HG02943 (cell line): ENCODE results near the gene DUSP1.

Experiments
- ATAC-seq: cut with Tn5 transposase; IDR thresholded peaks from one replicate; pipeline ENCODE4 v1.9.1; 2021; ENCODE audit warnings: mild to moderate bottlenecking, low read depth, moderate library complexity; ENCODE audit not compliant: unreplicated experiment

The DUSP1 gene

DNA sequence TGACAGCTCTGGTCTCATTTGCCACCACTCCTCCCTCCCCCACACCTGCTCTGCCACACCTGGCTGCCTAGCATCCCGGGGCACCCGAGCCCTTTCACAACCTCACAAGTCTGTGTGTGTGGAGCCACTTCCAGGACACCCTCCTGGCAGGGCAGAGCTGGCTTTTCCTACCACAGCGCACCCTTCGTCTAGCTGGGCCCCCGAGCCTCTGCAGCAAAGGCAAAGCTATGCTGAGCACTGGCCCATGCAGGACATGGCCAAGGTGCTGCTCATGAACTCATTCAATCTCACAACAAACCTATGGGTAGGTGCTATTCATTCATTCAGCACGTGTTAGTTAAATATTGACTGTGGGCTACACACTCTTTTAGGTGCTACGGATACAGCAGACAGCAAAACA lies 43.4 kb downstream of the DUSP1 start:
- ATAC-seq = no peak

DNA sequence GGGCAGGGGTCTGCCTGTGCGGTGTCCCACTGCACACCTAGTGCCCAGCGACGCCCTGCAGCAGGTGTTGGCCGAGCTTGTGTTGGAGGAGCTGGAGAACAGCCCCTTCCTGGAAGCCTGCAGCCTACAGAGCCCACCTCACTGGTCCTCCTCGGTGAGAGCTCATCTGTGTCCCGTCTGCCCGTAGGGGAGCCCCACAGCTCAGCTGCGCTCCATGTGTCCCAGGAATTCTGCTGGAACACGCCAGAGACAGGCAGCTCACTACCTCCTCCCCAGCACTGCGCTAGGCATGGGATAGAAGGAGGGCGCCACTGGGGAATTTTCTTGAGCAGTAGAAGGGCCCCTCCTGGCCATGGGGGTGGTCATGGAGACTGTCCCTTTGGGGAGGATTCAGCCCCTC lies 44.0 kb downstream of the DUSP1 start:
- ATAC-seq = no peak

DNA sequence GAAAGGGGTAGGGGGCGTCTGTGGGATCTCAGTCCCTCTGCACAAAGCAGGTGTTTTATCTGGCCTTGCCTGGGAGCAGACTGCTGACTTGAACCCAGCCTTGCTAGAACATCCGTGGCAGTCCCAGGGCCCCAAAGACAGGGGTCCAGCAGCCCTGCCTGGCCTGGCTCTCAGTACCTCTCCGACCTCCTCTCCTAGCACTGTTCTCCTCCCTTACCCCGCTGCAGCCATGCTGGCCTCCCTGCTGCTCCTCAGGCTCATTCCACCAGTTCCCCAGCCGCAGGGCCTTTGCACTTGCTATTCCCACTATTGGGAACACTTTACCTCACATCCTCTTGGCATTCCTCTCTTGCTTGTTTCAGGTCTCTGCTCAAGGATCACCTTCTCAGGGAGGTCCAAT lies 45.2 kb downstream of the DUSP1 start:
- ATAC-seq = no peak

DNA sequence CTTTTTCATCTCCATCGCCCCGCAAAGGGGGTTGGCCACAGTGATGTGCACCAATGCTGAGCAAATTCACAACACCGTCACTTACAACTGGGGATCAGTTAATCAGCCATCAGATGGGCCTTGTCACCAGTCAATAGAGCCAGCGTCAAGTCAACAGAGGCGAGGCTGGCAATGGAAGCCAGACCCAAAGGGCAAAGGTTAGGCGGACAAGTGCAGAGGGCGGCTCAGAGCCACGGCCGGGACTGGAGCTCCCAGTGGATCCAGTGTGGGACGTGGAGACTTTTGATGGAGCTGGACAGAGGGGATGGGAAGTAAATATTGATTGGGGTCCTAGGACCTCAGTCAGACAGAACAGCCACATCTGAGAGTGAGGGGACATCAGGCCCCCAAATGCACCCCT lies 45.7 kb downstream of the DUSP1 start:
- no peak for ATAC-seq

DNA sequence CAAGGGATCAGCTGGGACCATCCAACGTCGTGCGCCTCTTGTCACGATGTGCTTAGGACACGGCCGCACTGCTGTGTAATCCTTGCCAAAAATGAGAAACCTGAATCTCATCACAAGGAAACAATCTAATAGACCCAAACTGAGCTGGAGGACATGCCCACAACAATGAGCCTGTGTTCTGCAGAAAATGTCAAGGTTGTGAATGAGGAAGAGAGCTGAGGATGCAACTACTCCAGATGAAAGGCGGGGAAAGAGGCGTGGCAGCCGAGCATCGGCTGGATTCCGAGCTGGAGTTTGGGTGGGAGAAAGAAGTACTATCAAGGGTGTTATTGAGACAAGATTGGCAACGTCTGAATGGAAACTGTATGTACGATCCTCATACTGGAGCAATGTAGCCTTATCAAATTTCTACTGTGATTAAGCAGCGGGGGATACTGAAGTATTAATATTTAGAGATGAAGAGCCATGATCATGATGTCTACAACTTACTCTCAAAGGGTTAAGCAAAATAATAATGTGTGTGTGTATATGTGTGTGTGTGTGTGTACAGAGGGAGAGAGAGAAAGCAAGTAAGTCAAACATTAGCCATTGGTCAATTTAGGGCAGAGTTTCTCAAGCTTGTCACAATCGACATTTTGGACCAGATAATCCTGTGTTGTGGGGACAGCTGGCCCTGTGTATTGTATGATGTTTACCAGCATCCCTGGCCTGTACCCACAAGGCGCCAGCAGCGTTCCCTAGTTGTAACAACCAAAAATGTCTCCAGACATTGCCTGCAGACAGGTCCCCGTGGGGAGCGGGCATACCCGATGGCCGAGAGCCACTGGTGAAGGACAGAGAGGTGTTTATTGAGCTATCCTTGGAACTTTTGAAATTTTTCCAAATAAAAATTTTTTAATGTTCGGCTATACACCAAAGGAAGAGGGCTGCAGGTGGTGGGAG lies 46.5 kb downstream of the DUSP1 start:
- no peak for ATAC-seq

DNA sequence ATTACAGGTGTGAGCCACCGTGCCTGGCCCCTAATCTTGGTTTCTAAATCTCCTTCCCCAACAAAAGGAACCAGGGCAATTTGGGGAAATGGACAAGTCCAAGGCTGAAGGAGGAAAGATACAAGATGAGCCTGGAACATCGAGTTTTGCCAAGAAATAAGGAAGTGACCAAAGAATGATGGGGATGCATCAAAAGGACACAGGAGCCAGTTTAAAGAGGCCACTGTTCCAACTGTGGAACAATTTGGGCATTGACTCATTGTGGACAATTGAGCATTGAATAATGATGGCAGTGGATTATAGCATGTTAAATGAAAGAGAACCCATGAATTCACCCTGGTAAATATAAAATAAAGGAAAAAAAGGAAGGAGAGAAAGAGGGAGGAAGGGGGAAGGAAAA lies 47.5 kb downstream of the DUSP1 start:
- no peak for ATAC-seq

DNA sequence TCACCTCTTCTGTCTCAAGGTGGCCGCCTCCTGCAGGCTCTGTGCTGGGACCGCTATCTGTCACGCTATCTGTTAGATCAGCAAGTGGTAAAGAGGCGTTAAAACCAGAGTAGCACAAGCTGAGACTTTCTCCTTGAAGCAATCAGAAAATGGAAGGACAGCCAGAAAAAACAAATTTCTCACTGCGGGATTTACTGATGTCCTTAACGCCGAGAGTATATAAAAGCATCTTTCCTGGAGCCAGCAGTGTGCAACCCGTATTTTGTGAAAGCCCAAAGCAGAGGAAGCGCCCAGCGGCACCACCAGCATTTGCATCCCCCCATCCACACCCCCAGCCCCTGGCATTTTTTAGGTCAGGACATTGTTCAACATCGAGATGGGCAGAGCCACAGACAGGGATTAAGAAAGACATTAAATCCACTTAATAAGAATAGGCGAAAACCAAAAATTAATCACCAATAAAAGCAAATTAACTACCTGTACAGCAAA lies 48.6 kb downstream of the DUSP1 start:
- no peak for ATAC-seq

DNA sequence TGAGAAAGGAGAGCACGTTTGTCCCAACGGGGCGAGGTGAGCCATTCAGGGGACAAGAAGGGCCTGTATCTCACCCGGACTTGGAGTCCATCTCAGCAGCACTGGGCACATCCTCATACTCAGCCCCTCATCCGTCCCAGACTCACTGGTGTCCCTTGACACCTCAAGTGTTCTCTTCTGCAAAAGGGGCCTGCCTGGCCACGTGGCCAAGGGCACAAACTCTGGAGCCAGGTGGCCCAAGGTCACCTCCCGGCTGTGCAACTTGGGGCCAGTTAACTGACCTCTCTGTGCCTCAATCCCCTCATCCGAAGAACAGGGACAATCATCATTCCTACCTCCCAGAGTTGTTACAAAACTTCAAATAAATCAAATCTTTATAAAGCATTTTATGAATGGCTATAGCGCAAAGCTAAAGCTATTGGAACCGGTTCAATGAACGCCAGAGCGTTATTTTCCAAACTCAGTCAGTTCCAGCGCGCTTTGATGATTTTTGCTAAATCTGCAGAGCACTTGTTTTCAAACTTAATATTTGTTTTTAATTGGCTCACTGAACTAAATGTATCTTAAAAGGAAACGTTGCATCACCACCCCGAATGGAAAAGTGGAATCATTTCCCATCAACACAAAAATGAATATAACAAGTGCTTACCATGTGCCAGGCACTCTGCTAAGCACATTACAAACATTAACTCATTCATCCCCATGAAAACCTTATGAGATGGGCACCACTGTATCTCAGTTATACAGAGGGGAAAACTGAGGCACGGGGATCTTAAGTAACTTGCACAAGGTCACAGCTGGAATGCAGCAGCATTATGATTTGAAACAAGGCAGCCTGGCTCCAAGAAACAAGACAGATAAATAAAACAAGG lies 49.3 kb downstream of the DUSP1 start:
- ATAC-seq = no peak

DNA sequence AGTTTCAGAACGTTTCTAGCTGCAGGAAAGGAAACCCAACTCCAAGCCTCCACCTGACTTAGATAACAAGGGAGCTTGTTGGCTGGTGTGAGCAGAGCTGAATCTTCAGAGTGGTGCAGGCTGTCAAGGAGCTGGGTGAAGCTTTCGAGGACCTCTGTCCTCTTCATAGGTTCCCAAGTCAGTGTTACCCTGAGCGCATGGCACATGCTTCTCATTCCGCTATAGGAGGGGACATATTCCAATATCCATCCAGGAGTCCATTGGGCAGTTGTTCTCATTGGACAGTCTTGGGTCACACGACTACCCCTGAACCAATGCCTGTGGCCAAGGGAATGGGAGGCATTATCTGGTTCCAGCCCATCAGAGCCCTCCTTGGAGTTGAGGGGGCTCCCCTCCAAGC lies 50.3 kb downstream of the DUSP1 start:
- no peak for ATAC-seq

DNA sequence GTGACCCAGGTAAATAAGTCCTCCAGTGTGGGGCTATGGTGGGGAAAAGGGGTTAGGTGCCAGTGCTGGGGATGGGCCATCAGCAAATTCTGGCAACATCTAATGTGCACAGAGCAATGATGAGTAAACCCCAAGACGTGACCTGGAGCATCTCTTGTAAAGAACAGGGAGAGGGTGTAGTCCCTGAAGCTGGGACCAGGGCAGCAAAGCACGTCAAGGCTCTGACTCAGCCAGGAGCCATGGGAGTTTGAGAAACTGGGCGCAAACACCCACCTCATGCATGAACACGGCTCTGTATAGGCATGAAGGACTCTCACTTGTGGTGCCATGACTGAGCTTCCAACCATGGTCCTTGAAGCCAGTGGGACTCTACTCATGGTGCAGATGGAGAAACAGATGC lies 51.8 kb downstream of the DUSP1 start:
- no peak for ATAC-seq

DNA sequence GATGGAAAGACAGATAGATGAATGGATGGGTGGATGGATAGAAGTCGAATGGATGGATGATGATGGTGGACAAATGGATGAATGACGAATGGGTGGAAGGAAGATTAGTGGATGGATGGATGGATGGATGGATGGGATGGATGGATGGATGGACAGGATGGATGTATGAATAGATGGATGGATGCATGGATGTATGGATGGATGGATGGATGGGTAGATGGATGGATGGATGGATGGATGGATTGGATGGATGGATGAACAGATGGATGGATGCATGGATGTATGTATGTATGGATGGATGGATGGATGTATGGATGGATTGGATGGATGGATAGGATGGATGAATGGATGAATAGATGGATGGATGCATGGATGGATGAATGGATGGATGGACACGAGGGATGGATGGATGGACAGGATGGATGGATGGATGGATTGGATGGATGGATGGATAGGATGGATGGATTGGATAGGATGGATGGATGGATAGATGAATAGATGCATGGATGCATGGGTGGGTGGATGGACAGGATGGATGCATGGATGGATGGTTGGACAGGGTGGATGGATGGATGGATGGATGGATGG lies 52.4 kb downstream of the DUSP1 start:
- no peak for ATAC-seq
